Endothelial cell of umbilical vein (primary cell): ENCODE results near the gene RTN3.

Experiments used
- CTCF ChIP-seq, 2 donors: IDR thresholded peaks; 1 replicate in 1 of 2; 2 replicates in 1 of 2; pipeline ENCODE4 v1.5.1; 2011; ENCODE audit warnings: low read length in 2 of 2, mild to moderate bottlenecking in 2 of 2, moderate library complexity in 2 of 2, control low read depth in 1 of 2, inconsistent platforms in 1 of 2, low read depth in 1 of 2; ENCODE audit not compliant: insufficient read depth in 1 of 2; ENCODE audit errors: extremely low read depth in 1 of 2
- EZH2 ChIP-seq: IDR thresholded peaks from 2 replicates; pipeline ENCODE4 v1.6.1; 2012; ENCODE audit warnings: borderline replicate concordance, low read depth, mild to moderate bottlenecking, moderate library complexity, low read length, inconsistent platforms; ENCODE audit not compliant: severe bottlenecking
- FOS ChIP-seq: IDR thresholded peaks from 2 replicates; pipeline ENCODE4 v1.6.1; 2011; ENCODE audit warnings: mild to moderate bottlenecking, low read length, moderate library complexity, borderline replicate concordance; ENCODE audit not compliant: insufficient read depth
- POLR2A ChIP-seq: IDR thresholded peaks from 2 replicates; pipeline ENCODE4 v1.6.1; 2012; ENCODE audit warnings: low read depth, mild to moderate bottlenecking, control low read depth, low read length
- POLR2AphosphoS5 ChIP-seq: IDR thresholded peaks from 2 replicates; pipeline ENCODE4 v1.6.1; 2012; ENCODE audit warnings: low read depth, mild to moderate bottlenecking, control low read depth, low read length, moderate library complexity; ENCODE audit not compliant: insufficient read depth

GRCh38 chr11:63775191-63775590 lies 93.9 kb downstream of the RTN3 start:
- no peak for TF ChIP-seq POLR2A
- TF ChIP-seq CTCF (IDR thresholded peaks at IDR 0.05; ENCODE audit: extremely low read depth in 1 of 2, insufficient read depth in 1 of 2, low read depth in 1 of 2, low read length in 2 of 2), result no peak
- no peak for TF ChIP-seq POLR2AphosphoS5
- no peak for TF ChIP-seq EZH2
- no peak for TF ChIP-seq FOS
